Panc1 (cell line): ENCODE results near the gene A2M. TPM values are rescaled to one million over a fixed set of nuclear protein-coding genes. Genes with fewer than 3 reads are reported as not detected.

Experiments
- ATAC-seq: fragments of 200-7000 bp; cut with Tn5 transposase; 2 replicates; pipeline ENCODE4 v1.9.1; 2020; ENCODE audit warnings: mild to moderate bottlenecking, moderate library complexity
- BruUV-seq: library from RNA; stranded (reverse); fragments of 400-500 nt; replicated peaks from 2 replicates; lab custom pipeline; 2021; lab: Mats Ljungman, UMichigan
- CTCF ChIA-PET: fragments of 300-600 bp; sonication (Branson Sonifier 250); formaldehyde crosslinking; loops from one replicate; lab custom pipeline; 2022; ENCODE audit warnings: antibody characterized with exemption; lab: Charles Lee
- POLR2A ChIA-PET: fragments of 300-600 bp; sonication (Branson Sonifier 250); formaldehyde crosslinking; loops from one replicate; lab custom pipeline; 2022; ENCODE audit warnings: antibody characterized with exemption; lab: Charles Lee
- DNase-seq: peaks from one replicate; pipeline ENCODE4 v3.0.0-alpha.2; 2010; ENCODE audit warnings: low read depth, low spot score
- H3K27ac ChIP-seq: 2 replicates; pipeline ENCODE4 v1.5.1; 2011; ENCODE audit warnings: mild to moderate bottlenecking, low read length, inconsistent platforms
- H3K27me3 ChIP-seq: fragments of 200-500 bp; sonication (Bioruptor generic); 2 replicates; pipeline ENCODE4 v1.6.0; 2014; ENCODE audit warnings: low read length, inconsistent platforms; ENCODE audit not compliant: control insufficient read depth, insufficient read depth
- H3K36me3 ChIP-seq: fragments of 200-500 bp; sonication (Bioruptor generic); 2 replicates; pipeline ENCODE4 v1.5.1; 2014; ENCODE audit warnings: inconsistent platforms, mild to moderate bottlenecking, low read length, moderate library complexity; ENCODE audit not compliant: control insufficient read depth, insufficient read depth
- H3K4me1 ChIP-seq: 2 replicates; pipeline ENCODE4 v1.5.1; 2011; ENCODE audit warnings: inconsistent platforms, mild to moderate bottlenecking, low read length, moderate library complexity; ENCODE audit not compliant: control insufficient read depth, insufficient read depth
- H3K4me3 ChIP-seq, 2 experiments: 2 replicates each; pipeline ENCODE4 v1.5.1; 2011 to 2012; ENCODE audit warnings: low read depth in 2 of 2, low read length in 2 of 2, mild to moderate bottlenecking in 2 of 2, inconsistent platforms in 1 of 2, moderate library complexity in 1 of 2
- H3K9me3 ChIP-seq: fragments of 200-500 bp; sonication (Bioruptor generic); 2 replicates; pipeline ENCODE4 v1.5.1; 2014; ENCODE audit warnings: low read depth, mild to moderate bottlenecking, inconsistent platforms, low read length, moderate library complexity; ENCODE audit not compliant: control insufficient read depth, insufficient read depth
- CTCF ChIP-seq: fragments of 450-650 bp; IDR thresholded peaks from 2 replicates; pipeline ENCODE4 v1.5.1; 2017; ENCODE audit warnings: mild to moderate bottlenecking
- POLR2AphosphoS5 ChIP-seq: IDR thresholded peaks from 2 replicates; pipeline ENCODE4 v1.6.1; 2012; ENCODE audit warnings: mild to moderate bottlenecking, low read depth, low read length, moderate library complexity
- REST ChIP-seq, 2 experiments: IDR thresholded peaks; 2 replicates each; pipeline ENCODE4 v1.6.1; 2011 to 2012; ENCODE audit warnings: low read depth in 2 of 2, control low read depth in 1 of 2, low read length in 1 of 2, mild to moderate bottlenecking in 1 of 2, moderate library complexity in 1 of 2; ENCODE audit not compliant: insufficient read depth in 1 of 2
- SIN3A ChIP-seq: IDR thresholded peaks from 2 replicates; pipeline ENCODE4 v1.6.1; 2012; ENCODE audit warnings: low read depth, mild to moderate bottlenecking, low read length, moderate library complexity, borderline replicate concordance; ENCODE audit not compliant: insufficient read depth
- TCF7L2 ChIP-seq: IDR thresholded peaks from 2 replicates; pipeline ENCODE4 v1.6.1; 2011; ENCODE audit warnings: mild to moderate bottlenecking, low read depth, low read length, inconsistent platforms
- in situ Hi-C: cut with HindIII; loops from 2 replicates; pipeline ENCODE4 v1.10.0; 2016; ENCODE audit warnings: low sequenced_read_pairs, low pct_unique_long_range_greater_than_20kb
- intact Hi-C: fragments of 100-400 bp; cut with micrococcal nuclease; formaldehyde crosslinking; loops from one replicate; pipeline ENCODE4 v1.10.0; 2022; ENCODE audit not compliant: unreplicated experiment
- total RNA-seq: library from RNA; stranded (reverse); gene quantifications from one replicate; pipeline ENCODE4 v1.2.1, GENCODE V29; 2021; ENCODE audit not compliant: unreplicated experiment

The A2M gene
- total RNA-seq, 1 experiment from 2014 or later = 2.1 TPM

DNA sequence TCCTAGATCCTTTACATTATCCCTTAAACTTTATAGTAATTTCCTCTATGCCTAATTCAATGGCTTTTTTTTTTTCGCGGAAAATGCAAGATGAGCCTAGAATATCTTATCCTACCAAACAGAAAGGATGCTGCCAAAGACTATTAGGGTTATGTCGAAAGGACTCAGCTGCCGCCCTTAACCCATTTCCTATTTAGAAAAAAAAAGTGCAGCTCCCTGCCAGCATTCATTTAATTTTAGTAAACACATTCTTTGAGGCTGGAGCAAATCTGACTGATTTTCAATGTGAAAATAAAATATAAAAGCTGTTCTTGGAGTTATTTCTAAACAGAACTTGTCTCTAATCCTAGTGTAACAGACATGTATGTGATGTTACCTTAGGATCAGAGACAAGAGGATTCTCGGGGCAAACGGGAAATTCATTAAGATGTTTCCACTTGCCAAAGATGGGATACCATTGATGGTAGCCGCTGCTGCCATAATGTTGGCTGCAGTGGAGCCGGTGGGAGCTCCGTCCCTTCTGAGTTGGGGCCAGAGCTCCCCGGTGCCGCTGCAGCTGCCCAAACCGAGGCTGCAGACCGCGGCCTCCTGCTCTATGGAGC lies 8.2 kb upstream of the A2M start:
- in situ Hi-C loops (no loop called here), intact Hi-C loops (no loop called here)
- Histone ChIP-seq H3K4me1 (peaks cover 2% of the 10 kb centered on the region; the same call in 1 of the 2 replicates), H3K27me3 (no peaks in the 10 kb centered on the region; the same call in 1 of the 2 replicates), H3K4me3 (no peak overlapping the region), H3K27ac (no peak overlapping the region), H3K9me3 (no peaks in the 10 kb centered on the region), H3K36me3 (no peaks in the 10 kb centered on the region)
- CTCF ChIA-PET = no interaction called here
- TF ChIP-seq REST (IDR thresholded peaks at IDR 0.05; ENCODE audit: insufficient read depth in 1 of 2, low read depth in 2 of 2, low read length in 1 of 2) (no peak), SIN3A (no peak), POLR2AphosphoS5 (no peak), TCF7L2 (no peak), CTCF (no peak)
- DNase-seq (no peak), ATAC-seq (no peak)
- no TSS peak for BruUV-seq
- POLR2A ChIA-PET = no interaction called here

DNA sequence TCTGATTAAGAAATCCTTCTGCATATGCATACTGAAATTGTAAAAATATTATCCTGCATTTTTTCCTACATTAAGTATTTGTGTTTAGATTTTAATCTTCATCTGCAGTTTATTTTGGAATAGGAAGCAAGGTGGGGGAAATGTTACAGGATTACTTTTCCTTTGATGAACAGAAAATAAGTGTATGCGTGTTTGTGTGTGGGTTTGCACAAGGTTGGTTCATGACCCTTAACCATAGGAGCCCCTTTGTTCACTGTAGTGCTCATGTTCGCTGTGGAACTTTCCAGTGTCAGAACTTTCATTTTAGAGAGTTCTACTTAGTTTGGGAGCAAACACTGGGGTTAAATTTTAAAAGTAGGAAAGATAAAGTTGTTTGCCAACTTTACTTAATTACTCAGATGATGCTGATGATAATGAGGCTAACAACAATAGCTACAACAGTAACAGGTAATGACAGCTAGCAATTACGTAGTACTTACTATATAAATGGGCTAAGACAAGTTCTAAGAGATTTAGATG lies 6.4 kb upstream of the A2M start:
- Histone ChIP-seq H3K4me1 (peaks cover 2% of the 10 kb centered on the region; the same call in 1 of the 2 replicates), H3K27ac (no peak overlapping the region), H3K4me3 (no peak overlapping the region), H3K9me3 (no peaks in the 10 kb centered on the region), H3K27me3 (no peaks in the 10 kb centered on the region; the same call in 1 of the 2 replicates), H3K36me3 (no peaks in the 10 kb centered on the region)
- ATAC-seq (no peak), DNase-seq (no peak)
- intact Hi-C loops (no loop called here), in situ Hi-C loops (no loop called here)
- ChIA-PET POLR2A (no interaction called here), CTCF (no interaction called here)
- BruUV-seq = no TSS peak
- TF ChIP-seq TCF7L2 (peak; percentile 83), SIN3A (no peak)
